Hepatocyte (in vitro differentiated cells): ENCODE results near the gene CNPPD1.

Experiments
- CTCF ChIP-seq: fragments of 200-600 bp; sonication (generic); IDR thresholded peaks from 2 replicates; pipeline ENCODE4 v1.5.1; 2016; ENCODE audit warnings: antibody characterized with exemption, mild to moderate bottlenecking; ENCODE audit not compliant: poor library complexity
- EZH2 ChIP-seq: fragments of 200-600 bp; sonication (generic); IDR thresholded peaks from 2 replicates; pipeline ENCODE4 v1.6.1; 2016; ENCODE audit warnings: antibody characterized with exemption, mild to moderate bottlenecking, borderline replicate concordance

DNA sequence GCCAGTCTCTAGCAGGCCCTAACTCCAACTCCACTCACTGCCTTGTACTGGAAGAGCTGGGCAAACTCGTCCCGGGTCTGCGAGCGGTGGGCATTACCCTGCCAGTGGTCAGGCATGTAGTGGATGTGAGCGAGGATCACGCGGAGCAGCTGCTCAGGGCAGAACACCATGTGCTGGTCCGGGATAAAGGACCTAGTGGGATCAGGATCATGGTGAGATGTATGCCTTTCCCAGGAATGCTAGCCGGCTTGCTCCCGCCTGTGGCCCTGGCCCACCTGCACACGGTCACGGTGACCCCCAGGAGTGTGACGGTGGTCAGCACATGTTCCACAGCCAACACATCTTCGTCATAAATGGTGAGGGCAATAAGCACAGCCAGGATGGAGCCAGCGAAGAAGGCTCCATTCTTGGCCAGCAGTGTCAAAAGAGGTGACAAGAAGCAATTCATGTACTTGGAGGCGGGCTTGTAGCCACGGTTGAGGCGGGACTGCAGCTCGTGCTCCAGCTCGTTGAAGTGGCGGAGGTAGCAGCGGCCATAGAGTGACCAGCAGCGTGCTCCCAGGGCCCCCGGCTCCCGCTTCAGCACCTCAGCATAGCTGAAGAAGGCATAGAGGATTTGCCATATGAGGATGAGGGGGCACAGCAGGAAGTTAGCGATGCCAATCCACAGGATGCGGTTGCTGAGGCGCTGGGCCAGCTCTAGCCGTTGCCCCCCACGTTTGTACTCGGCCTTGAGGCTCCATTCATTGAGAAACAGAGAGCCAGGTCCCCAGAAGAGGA, 47.3 kb upstream of the CNPPD1 start:
- TF ChIP-seq EZH2 (no peak), CTCF (no peak)
